SK-N-SH (cell line): ENCODE results near the gene CAPRIN2.

Experiments
- CHD2 ChIP-seq: fragments of 150-350 bp; IDR thresholded peaks from 2 replicates; pipeline ENCODE4 v1.6.1; 2018; ENCODE audit warnings: low read length; ENCODE audit not compliant: partially characterized antibody
- CTCF ChIP-seq: fragments of 200-600 bp; sonication (generic); IDR thresholded peaks from 2 replicates; pipeline ENCODE4 v1.6.1; 2017; ENCODE audit warnings: antibody characterized with exemption, mild to moderate bottlenecking, moderate library complexity
- ELF1 ChIP-seq: IDR thresholded peaks from 2 replicates; pipeline ENCODE4 v1.4.0; 2012
- EP300 ChIP-seq, 2 experiments: IDR thresholded peaks; 2 replicates each; pipeline versions ENCODE4 v1.4.0 to v1.6.1; 2012; ENCODE audit warnings: borderline replicate concordance in 1 of 2, low read depth in 1 of 2, low read length in 1 of 2
- MEF2A ChIP-seq: IDR thresholded peaks from 2 replicates; pipeline ENCODE4 v1.4.0; 2012; ENCODE audit warnings: low read depth, borderline replicate concordance
- NFIC ChIP-seq: IDR thresholded peaks from 2 replicates; pipeline ENCODE4 v1.4.0; 2012; ENCODE audit warnings: borderline replicate concordance
- NRF1 ChIP-seq: IDR thresholded peaks from 2 replicates; pipeline ENCODE4 v1.6.1; 2012; ENCODE audit warnings: low read depth, mild to moderate bottlenecking, low read length
- REST ChIP-seq: IDR thresholded peaks from 2 replicates; pipeline ENCODE4 v1.6.1; 2012; ENCODE audit warnings: mild to moderate bottlenecking, low read depth, low read length, moderate library complexity
- RFX5 ChIP-seq: IDR thresholded peaks from 2 replicates; pipeline ENCODE4 v1.6.1; 2012; ENCODE audit warnings: mild to moderate bottlenecking, improper control_type of control experiment, low read length
- SMC3 ChIP-seq: IDR thresholded peaks from 2 replicates; pipeline ENCODE4 v1.6.1; 2012; ENCODE audit warnings: low read depth, low read length, improper control_type of control experiment
- TAF1 ChIP-seq: IDR thresholded peaks from 2 replicates; pipeline ENCODE4 v1.6.1; 2012; ENCODE audit warnings: low read depth, mild to moderate bottlenecking, low read length, moderate library complexity, borderline replicate concordance
- YY1 ChIP-seq: IDR thresholded peaks from 2 replicates; pipeline ENCODE4 v1.4.0; 2012; ENCODE audit warnings: low read depth, mild to moderate bottlenecking

- no peak for TF ChIP-seq CTCF
- no peak for TF ChIP-seq MEF2A
- TF ChIP-seq SMC3 = no peak
- no peak for TF ChIP-seq CHD2
- no peak for TF ChIP-seq TAF1
- no peak for TF ChIP-seq YY1
- TF ChIP-seq ELF1 = no peak
- TF ChIP-seq EP300 (IDR thresholded peaks at IDR 0.05; ENCODE audit: borderline replicate concordance in 1 of 2, low read depth in 1 of 2, low read length in 1 of 2) = no peak
- TF ChIP-seq RFX5 = no peak
- no peak for TF ChIP-seq REST
- no peak for TF ChIP-seq NRF1
- no peak for TF ChIP-seq NFIC
Measured at GRCh38 chr12:30678221-30678620, 76.5 kb downstream of the CAPRIN2 start.
